ENCODE results near the gene FUBP1. TPM values are rescaled to one million over a fixed set of nuclear protein-coding genes. Genes with fewer than 3 reads are reported as not detected.

FUBP1 gene
- total RNA-seq, 1 experiment from 2014 or later = 188 TPM

DNA sequence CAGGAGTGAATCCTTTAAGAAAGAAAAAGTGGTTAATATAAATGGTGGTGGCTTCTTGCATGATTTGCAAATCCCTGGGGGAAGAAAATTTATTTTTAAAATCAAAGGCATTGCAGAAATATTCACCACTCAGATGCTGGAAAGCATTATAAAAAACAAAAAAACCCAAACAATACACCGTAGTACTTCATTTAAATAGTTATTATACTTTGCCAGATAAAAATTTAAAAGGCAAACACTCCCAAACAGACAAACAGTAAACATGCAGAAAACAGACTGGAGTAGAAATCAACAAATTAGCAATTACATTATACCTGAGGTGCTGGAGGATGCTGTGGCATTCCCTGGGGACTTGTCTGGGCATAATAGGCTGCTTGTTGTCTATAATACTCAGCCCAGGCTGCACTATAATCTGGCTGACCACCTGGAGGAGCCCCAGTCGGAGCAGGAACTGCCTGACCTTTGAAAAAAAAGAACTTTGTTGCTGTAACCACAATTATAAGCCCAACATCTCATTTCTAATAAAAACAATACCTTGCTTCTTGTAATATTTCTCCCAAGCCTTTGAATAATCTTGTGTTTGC is 29.9 kb downstream of the FUBP1 start:
- no peaks in the 10 kb centered on the region for H3K27me3 Mint-ChIP-seq (ENCODE audit: unreplicated experiment)
- H3K36me3 Mint-ChIP-seq (ENCODE audit: insufficient read depth, unreplicated experiment) = peaks cover 49% of the 10 kb centered on the region
- H3K9me3 Mint-ChIP-seq (ENCODE audit: low read depth, unreplicated experiment) = no peaks in the 10 kb centered on the region
- TF ChIP-seq, protein P1, sequence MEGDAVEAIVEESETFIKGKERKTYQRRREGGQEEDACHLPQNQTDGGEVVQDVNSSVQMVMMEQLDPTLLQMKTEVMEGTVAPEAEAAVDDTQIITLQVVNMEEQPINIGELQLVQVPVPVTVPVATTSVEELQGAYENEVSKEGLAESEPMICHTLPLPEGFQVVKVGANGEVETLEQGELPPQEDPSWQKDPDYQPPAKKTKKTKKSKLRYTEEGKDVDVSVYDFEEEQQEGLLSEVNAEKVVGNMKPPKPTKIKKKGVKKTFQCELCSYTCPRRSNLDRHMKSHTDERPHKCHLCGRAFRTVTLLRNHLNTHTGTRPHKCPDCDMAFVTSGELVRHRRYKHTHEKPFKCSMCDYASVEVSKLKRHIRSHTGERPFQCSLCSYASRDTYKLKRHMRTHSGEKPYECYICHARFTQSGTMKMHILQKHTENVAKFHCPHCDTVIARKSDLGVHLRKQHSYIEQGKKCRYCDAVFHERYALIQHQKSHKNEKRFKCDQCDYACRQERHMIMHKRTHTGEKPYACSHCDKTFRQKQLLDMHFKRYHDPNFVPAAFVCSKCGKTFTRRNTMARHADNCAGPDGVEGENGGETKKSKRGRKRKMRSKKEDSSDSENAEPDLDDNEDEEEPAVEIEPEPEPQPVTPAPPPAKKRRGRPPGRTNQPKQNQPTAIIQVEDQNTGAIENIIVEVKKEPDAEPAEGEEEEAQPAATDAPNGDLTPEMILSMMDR (IDR thresholded peaks at IDR 0.05; ENCODE audit: unreplicated experiment) = no peak
- CTCF ChIA-PET = no interaction called here
- BruUV-seq (replicated peaks) = no TSS peak
- H3K27ac Mint-ChIP-seq (ENCODE audit: unreplicated experiment) = no peak overlapping the region
- intact Hi-C loops (cut with micrococcal nuclease; ENCODE audit: unreplicated experiment) = loop anchor here (10.0 kb wide), 1 partner anchor 166 kb away; no protein-coding TSS in a partner anchor
- DNase-seq = peak; percentile 23
- H3K4me3 Mint-ChIP-seq (ENCODE audit: low read depth, unreplicated experiment) = no peak overlapping the region
- H3K4me1 Mint-ChIP-seq (ENCODE audit: low read depth, unreplicated experiment) = no peaks in the 10 kb centered on the region

DNA sequence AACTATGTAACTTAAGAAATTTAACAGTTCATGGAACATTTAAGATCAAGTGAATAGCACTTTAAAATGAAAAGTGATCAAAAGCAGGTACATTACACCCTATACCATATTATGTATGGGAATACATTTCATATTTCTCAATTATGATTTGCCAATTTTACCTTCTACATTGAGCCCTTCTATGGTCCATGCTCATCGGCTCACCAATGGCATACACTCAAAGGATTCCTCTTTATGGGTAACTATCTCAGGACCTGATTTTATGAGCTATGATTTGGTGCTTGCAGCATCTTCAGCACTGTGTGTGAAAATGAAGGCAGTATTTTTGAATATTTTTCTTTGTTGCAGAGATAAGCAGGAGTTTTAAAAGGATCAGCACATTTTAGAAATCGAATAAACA is 33.5 kb downstream of the FUBP1 start:
- H3K4me1 Mint-ChIP-seq (ENCODE audit: low read depth, unreplicated experiment) = no peaks in the 10 kb centered on the region
- H3K27ac Mint-ChIP-seq (ENCODE audit: unreplicated experiment) = no peak overlapping the region
- H3K4me3 Mint-ChIP-seq (ENCODE audit: low read depth, unreplicated experiment) = no peak overlapping the region
- H3K36me3 Mint-ChIP-seq (ENCODE audit: insufficient read depth, unreplicated experiment) = peaks cover 48% of the 10 kb centered on the region
- DNase-seq = no peak
- no peaks in the 10 kb centered on the region for H3K9me3 Mint-ChIP-seq (ENCODE audit: low read depth, unreplicated experiment)
- CTCF ChIA-PET = no interaction called here
- no peaks in the 10 kb centered on the region for H3K27me3 Mint-ChIP-seq (ENCODE audit: unreplicated experiment)
- intact Hi-C loops (cut with micrococcal nuclease; ENCODE audit: unreplicated experiment) = loop anchor here (10.0 kb wide), 1 partner anchor 169 kb away; no protein-coding TSS in a partner anchor
- BruUV-seq (replicated peaks) = no TSS peak
- TF ChIP-seq, protein P1 (IDR thresholded peaks at IDR 0.05; ENCODE audit: unreplicated experiment) = no peak

DNA sequence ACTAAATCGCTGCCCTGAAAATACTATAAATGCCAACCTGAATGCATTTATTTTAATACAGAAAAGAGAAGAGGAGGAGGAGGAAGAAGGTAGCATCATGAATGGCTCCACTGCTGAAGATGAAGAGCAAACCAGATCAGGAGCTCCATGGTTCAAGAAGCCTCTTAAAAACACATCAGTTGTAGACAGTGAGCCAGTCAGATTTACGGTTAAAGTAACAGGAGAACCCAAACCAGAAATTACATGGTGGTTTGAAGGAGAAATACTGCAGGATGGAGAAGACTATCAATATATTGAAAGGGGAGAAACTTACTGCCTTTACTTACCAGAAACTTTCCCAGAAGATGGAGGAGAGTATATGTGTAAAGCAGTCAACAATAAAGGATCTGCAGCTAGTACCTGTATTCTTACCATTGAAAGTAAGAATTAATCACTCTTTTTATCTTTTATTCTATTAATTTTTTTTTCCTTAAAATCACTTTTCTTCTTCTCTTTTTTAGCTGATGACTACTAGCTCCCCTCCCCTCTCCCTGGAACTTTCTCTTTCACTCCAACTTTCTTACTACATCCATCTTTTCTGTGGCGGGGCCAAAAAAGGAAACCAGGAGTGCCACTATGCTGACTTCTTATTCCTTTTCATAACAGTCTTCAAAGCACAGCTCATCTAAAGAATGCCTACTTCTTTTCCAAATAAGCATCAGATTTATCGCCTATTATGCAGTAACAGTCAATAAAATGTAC is 36.3 kb downstream of the FUBP1 start:
- CTCF ChIA-PET = no interaction called here
- H3K36me3 Mint-ChIP-seq (ENCODE audit: insufficient read depth, unreplicated experiment) = peaks cover 34% of the 10 kb centered on the region
- H3K9me3 Mint-ChIP-seq (ENCODE audit: low read depth, unreplicated experiment) = no peaks in the 10 kb centered on the region
- no peaks in the 10 kb centered on the region for H3K4me1 Mint-ChIP-seq (ENCODE audit: low read depth, unreplicated experiment)
- no peak overlapping the region for H3K27ac Mint-ChIP-seq (ENCODE audit: unreplicated experiment)
- intact Hi-C loops (cut with micrococcal nuclease; ENCODE audit: unreplicated experiment) = loop anchor here (10.0 kb wide), 1 partner anchor 172 kb away; no protein-coding TSS in a partner anchor
- BruUV-seq (replicated peaks) = TSS peak; percentile 7
- no peaks in the 10 kb centered on the region for H3K27me3 Mint-ChIP-seq (ENCODE audit: unreplicated experiment)
- DNase-seq = no peak
- TF ChIP-seq, protein P1 (IDR thresholded peaks at IDR 0.05; ENCODE audit: unreplicated experiment) = no peak
- H3K4me3 Mint-ChIP-seq (ENCODE audit: low read depth, unreplicated experiment) = no peak overlapping the region

DNA sequence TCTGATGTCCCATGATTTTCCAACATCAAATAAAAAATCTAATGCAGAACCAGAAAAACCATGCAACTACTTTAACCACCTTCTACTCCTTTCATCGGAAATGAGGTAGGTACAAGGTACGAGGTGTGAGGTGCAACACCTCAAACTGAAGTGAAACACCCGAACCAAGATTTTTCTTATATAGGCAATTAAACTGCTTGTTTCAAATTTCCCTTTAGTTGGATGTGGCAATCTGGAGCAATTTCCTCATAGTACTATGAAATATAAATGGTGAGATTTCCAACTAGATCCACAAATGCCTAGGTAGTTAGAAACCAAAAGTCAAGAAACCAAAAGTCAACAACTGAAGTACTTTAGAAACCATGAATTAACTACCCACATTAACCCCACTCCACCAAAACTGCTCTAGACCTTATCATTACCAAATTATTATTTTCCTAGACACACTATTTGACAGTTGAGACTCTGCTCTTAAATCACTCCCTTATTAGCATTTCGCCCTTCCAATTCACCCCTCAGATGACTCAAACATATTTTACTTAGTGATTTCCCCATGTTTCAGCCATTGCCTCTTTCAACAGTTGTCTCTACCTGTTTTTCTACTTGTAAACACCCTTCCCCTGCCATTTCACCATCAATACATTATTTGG is 37.8 kb downstream of the FUBP1 start:
- BruUV-seq (replicated peaks) = no TSS peak
- peaks cover 30% of the 10 kb centered on the region for H3K36me3 Mint-ChIP-seq (ENCODE audit: insufficient read depth, unreplicated experiment)
- no peaks in the 10 kb centered on the region for H3K9me3 Mint-ChIP-seq (ENCODE audit: low read depth, unreplicated experiment)
- TF ChIP-seq, protein P1 (IDR thresholded peaks at IDR 0.05; ENCODE audit: unreplicated experiment) = no peak
- H3K27me3 Mint-ChIP-seq (ENCODE audit: unreplicated experiment) = no peaks in the 10 kb centered on the region
- intact Hi-C loops (cut with micrococcal nuclease; ENCODE audit: unreplicated experiment) = loop anchor here (10.0 kb wide), 1 partner anchor 174 kb away; no protein-coding TSS in a partner anchor
- no peak overlapping the region for H3K27ac Mint-ChIP-seq (ENCODE audit: unreplicated experiment)
- no peak overlapping the region for H3K4me3 Mint-ChIP-seq (ENCODE audit: low read depth, unreplicated experiment)
- DNase-seq = no peak
- no peaks in the 10 kb centered on the region for H3K4me1 Mint-ChIP-seq (ENCODE audit: low read depth, unreplicated experiment)
- CTCF ChIA-PET = no interaction called here
